Measurements from ENCODE around the gene PRKN.

PRKN gene

GRCh38 chr6:162671580-162672165, 55.9 kb downstream of the PRKN start:
- DNase-seq, result no peak

GRCh38 chr6:162670345-162670744, 57.2 kb downstream of the PRKN start:
- no peak for DNase-seq

GRCh38 chr6:162666246-162666645, 61.3 kb downstream of the PRKN start:
- no peak for DNase-seq

GRCh38 chr6:162653808-162654207, 73.8 kb downstream of the PRKN start:
- DNase-seq, result no peak

- no peak for DNase-seq
Measured at GRCh38 chr6:162651505-162651904, 76.1 kb downstream of the PRKN start.

- DNase-seq, result no peak
Measured at GRCh38 chr6:162649271-162649670, 78.3 kb downstream of the PRKN start.

GRCh38 chr6:162644153-162644552, 83.4 kb downstream of the PRKN start:
- no peak for DNase-seq

- DNase-seq, result no peak
Measured at GRCh38 chr6:162640756-162641155, 86.8 kb downstream of the PRKN start.

- DNase-seq, result no peak
Measured at GRCh38 chr6:162639951-162640350, 87.6 kb downstream of the PRKN start.

- no peak for DNase-seq
Measured at GRCh38 chr6:162638931-162639574, 88.5 kb downstream of the PRKN start.

GRCh38 chr6:162637317-162637716, 90.2 kb downstream of the PRKN start:
- DNase-seq, result no peak

- DNase-seq, result no peak
Measured at GRCh38 chr6:162636167-162636566, 91.4 kb downstream of the PRKN start.

- DNase-seq, result no peak
Measured at GRCh38 chr6:162631546-162631945, 96.0 kb downstream of the PRKN start.

- no peak for DNase-seq
Measured at GRCh38 chr6:162630069-162630468, 97.5 kb downstream of the PRKN start.

- no peak for DNase-seq
Measured at GRCh38 chr6:162627825-162628224, 99.7 kb downstream of the PRKN start.

GRCh38 chr6:162627362-162627761, 100.2 kb downstream of the PRKN start:
- no peak for DNase-seq

- no peak for DNase-seq
Measured at GRCh38 chr6:162626869-162627268, 100.7 kb downstream of the PRKN start.

- no peak for DNase-seq
Measured at GRCh38 chr6:162625846-162626540, 101.6 kb downstream of the PRKN start.

- DNase-seq, result no peak
Measured at GRCh38 chr6:162622572-162622971, 105.0 kb downstream of the PRKN start.

- DNase-seq, result no peak
Measured at GRCh38 chr6:162621246-162621645, 106.3 kb downstream of the PRKN start.

GRCh38 chr6:162620073-162620472, 107.5 kb downstream of the PRKN start:
- DNase-seq, result no peak

GRCh38 chr6:162618448-162619002, 109.0 kb downstream of the PRKN start:
- no peak for DNase-seq

GRCh38 chr6:162615016-162615705, 112.4 kb downstream of the PRKN start:
- DNase-seq, result no peak

Measured in stimulated activated CD4-positive, alpha-beta T cell treated with anti-CD3 and anti-CD28 coated beads, Interleukin-4, amount 100 ng/mL, for 24 hours (primary cell).